A172 (cell line): ENCODE data around the gene BBS10. TPM values are rescaled to one million over a fixed set of nuclear protein-coding genes. Genes with fewer than 3 reads are reported as not detected.
A peak's percentile ranks its signal among the peaks of the same experiment; 100 is the strongest.
"Not testable (repeated sequence)": the region's sequence is repeated elsewhere in the genome, so short reads cannot be mapped to it uniquely, and the experiment has no call there.

ENCODE experiments used
- DNase-seq: peaks from one replicate; pipeline ENCODE4 v3.0.0-alpha.2; 2015; ENCODE audit warnings: low spot score
- total RNA-seq: library from RNA; depleted of rRNA; stranded (reverse); fragments of >200 nt; shearing (Covaris generic); gene quantifications from 2 replicates; pipeline ENCODE4 v1.2.3, GENCODE V29; 2014; rRNA removed

Gene BBS10
- total RNA-seq, 1 experiment from 2014 or later = 32.8 TPM

DNA sequence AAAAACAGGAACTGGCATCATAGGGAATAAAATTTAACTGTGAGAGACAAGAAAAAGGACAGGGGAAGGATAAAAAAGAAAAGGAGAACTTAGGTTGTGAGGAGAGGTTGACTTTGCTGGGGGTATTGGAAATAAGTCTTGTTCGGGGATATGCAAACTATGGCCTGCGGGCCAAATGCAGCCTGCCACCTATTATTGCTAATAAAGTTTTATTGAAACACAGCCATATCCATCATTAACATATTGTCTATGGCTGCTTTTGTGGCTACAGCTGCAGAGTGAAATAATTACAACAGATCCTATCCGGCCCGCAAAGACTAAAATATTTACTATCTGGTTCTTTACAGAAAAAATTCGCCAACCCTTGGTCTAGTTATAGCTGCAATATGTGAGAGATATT is 18.6 kb downstream of the BBS10 start:
- no peak for DNase-seq

GRCh38 chr12:76329159-76329558 is 19.1 kb downstream of the BBS10 start:
- peak; percentile 97 for DNase-seq

- DNase-seq = not testable (repeated sequence)
Observed at GRCh38 chr12:76319595-76320319, 28.5 kb downstream of the BBS10 start.

GRCh38 chr12:76318773-76319594 is 29.2 kb downstream of the BBS10 start:
- DNase-seq = no peak

- no peak for DNase-seq
Observed at GRCh38 chr12:76317976-76318375, 30.2 kb downstream of the BBS10 start.

- no peak for DNase-seq
Observed at GRCh38 chr12:76316468-76316867, 31.7 kb downstream of the BBS10 start.

GRCh38 chr12:76313299-76313698 is 34.9 kb downstream of the BBS10 start:
- no peak for DNase-seq

DNA sequence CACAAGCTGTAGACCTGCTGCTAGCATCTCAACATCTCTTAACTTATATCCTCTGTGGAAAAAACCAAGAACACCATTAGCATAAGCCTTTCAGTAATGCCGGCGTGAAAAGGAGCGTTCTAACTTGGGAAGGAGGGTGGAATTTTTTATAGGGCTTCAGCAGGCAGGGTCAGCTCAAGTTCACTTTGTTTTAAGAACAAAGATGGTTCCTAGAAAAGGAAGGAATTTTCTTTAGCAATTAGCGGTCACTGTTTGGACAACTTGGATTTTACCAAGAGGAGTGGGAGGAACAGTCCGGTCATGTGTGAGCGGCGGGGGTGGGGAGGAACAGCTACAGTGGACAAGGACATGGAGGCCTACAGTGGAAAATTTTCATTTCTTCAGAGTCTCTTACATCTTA is 35.9 kb downstream of the BBS10 start:
- peak; percentile 32 for DNase-seq

- DNase-seq = peak; percentile 59
Observed at GRCh38 chr12:76311796-76312195, 36.4 kb downstream of the BBS10 start.

DNA sequence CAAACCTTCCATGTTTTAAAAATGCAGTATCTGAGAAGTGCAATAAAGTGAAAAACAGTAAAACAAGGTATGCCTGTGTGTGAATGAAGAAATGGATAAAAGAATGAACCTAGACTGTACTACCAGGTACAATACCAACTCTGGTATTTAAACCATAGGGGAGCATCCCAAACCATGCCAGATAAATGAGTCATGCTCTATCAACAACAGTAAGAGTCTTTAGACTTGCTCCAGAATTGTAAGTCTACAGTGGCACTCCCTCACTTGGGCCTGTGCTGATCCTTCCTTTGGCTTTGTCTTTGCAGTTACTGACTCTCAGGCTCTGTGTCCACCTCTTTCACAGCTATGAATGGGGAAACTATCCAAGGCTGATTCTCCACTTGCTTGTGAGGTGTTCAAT is 38.1 kb downstream of the BBS10 start:
- DNase-seq = peak; percentile 83

DNA sequence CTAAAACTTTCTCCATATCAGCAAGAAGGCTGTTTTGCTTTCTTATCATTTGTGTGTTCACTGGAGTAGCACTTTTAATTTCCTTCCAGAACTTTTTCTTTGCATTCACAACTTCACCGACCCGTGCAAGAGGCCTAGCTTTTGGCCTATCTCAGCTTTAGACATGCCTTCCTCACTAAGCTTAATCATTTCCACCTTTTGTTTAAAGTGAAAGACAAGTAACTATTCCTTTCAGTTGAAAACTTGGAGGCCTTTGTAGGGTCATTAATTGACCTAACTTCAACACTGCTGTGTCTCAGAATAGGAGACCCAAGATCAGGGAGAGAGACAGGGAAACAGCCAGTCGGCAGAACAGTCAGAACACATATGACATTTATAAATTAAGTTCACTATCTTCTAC is 39.3 kb downstream of the BBS10 start:
- DNase-seq = no peak

DNA sequence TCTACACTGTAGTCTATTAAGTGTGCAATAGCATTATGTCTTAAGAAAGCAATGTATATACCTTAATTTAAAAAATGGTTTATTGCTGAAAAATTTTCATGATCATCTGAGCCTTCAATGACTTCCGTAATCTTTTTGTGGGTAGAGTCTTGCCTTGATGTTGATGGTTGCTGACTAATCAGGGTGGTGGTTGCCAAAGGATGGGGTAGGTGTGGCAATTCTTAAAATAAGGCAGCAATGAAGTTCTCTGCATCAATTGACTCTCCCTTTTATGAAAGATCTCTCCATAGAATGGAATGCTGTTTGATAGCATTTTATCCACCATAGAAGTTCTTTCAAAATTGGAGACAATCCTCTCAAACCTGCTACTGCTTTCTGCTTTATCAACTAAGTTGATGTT is 41.1 kb downstream of the BBS10 start:
- DNase-seq = no peak

DNA sequence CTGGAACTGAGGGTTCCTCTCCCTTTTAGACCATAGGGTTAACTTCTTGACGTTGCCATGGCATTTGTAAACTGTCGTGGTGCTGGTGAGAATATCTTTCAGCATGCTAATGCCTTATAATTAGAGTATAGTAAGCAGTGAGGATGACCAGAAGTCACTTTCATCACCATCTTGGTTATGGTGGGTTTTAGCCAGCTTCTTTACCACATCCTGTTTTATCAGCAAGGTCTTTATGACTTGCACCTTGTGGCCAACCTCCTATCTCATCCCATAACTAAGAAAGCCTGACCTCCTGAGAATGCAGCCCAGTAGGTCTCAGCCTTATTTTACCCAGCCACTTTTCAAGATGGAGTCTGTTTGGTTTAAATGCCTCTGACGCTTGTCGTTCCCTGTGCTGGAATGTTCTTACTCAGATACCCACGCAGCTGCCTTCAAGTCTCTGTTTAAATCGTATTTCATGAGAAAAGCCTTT is 44.2 kb downstream of the BBS10 start:
- DNase-seq = peak; percentile 55

- no peak for DNase-seq
Observed at GRCh38 chr12:76303365-76303764, 44.9 kb downstream of the BBS10 start.

- no peak for DNase-seq
Observed at GRCh38 chr12:76300297-76300665, 47.9 kb downstream of the BBS10 start.

- DNase-seq = peak; percentile 64
Observed at GRCh38 chr12:76299536-76300296, 48.5 kb downstream of the BBS10 start.

Other genes starting within 250 kb of the BBS10 start
- 45.8 and 58.1 TPM in 2 replicates for gene OSBPL8, start 211.4 kb upstream of the BBS10 start, total RNA-seq